Endothelial cell of umbilical vein (primary cell): Measurements from ENCODE around the gene YY1. TPM values are rescaled to one million over a fixed set of nuclear protein-coding genes. Genes with fewer than 3 reads are reported as not detected.

ENCODE experiments used
- BruUV-seq: library from RNA; stranded (reverse); fragments of 400-500 nt; replicated peaks from 2 replicates; lab custom pipeline; 2021; lab: Mats Ljungman, UMichigan
- CTCF ChIA-PET: fragments of 300-600, 350-600 bp; sonication (Branson Sonifier 250); formaldehyde crosslinking; loops from one replicate; lab custom pipeline; 2021; ENCODE audit warnings: antibody characterized with exemption, inconsistent platforms; lab: Charles Lee
- POLR2A ChIA-PET: fragments of 300-600, 350-600 bp; sonication (Branson Sonifier 250); formaldehyde crosslinking; loops from one replicate; lab custom pipeline; 2021; ENCODE audit warnings: antibody characterized with exemption, inconsistent platforms; lab: Charles Lee
- DNase-seq: peaks from one replicate; pipeline ENCODE4 v3.0.0-alpha.2; 2011; ENCODE audit warnings: low read depth, low spot score
- FAIRE-seq: peaks from 2 replicates; lab custom pipeline; 2011; peaks lifted over from hg19 to GRCh38; lab: Jason Lieb, UNC
- H2AFZ ChIP-seq: 2 replicates; pipeline ENCODE4 v1.6.0; 2012; ENCODE audit warnings: low read depth, low read length, control low read depth, inconsistent platforms
- H3K27ac ChIP-seq: 2 replicates; pipeline ENCODE4 v1.5.1; 2011; ENCODE audit warnings: low read depth, mild to moderate bottlenecking, control low read depth, low read length, moderate library complexity; ENCODE audit not compliant: insufficient read depth
- H3K27me3 ChIP-seq, 2 experiments: 2 replicates each; pipeline versions ENCODE4 v1.6.0 to v1.6.1; 2011; ENCODE audit warnings: low read length in 2 of 2, mixed read lengths in 1 of 2; ENCODE audit not compliant: control insufficient read depth in 2 of 2, insufficient read depth in 2 of 2
- H3K36me3 ChIP-seq, 2 experiments: 2 replicates in 1 of 2; 3 replicates in 1 of 2; pipeline ENCODE4 v1.5.1; 2011; ENCODE audit warnings: low read length in 2 of 2, mild to moderate bottlenecking in 1 of 2, moderate library complexity in 1 of 2; ENCODE audit not compliant: control insufficient read depth in 2 of 2, insufficient read depth in 2 of 2; ENCODE audit errors: extremely low read depth in 1 of 2
- H3K4me1 ChIP-seq: 3 replicates; pipeline ENCODE4 v1.5.1; 2011; ENCODE audit warnings: mild to moderate bottlenecking, low read length; ENCODE audit not compliant: control insufficient read depth, insufficient read depth; ENCODE audit errors: extremely low read depth
- H3K4me2 ChIP-seq: 2 replicates; pipeline ENCODE4 v1.6.1; 2011; ENCODE audit warnings: low read length, control low read depth, mixed read lengths; ENCODE audit not compliant: insufficient read depth
- H3K4me3 ChIP-seq, 3 experiments: fragments of 200-600 bp in 1 of 3; sonication (generic), shearing (Covaris generic) in 1 of 3; replicated peaks in 1 of 3; 2 replicates each; pipeline ENCODE4 v1.5.1; 2011 to 2016; ENCODE audit warnings: control low read depth in 3 of 3, low read length in 3 of 3, mild to moderate bottlenecking in 2 of 3, inconsistent platforms in 1 of 3, low read depth in 1 of 3, moderate library complexity in 1 of 3; ENCODE audit not compliant: insufficient read depth in 1 of 3
- H3K79me2 ChIP-seq: 2 replicates; pipeline ENCODE4 v1.6.0; 2012; ENCODE audit warnings: low read length, inconsistent platforms; ENCODE audit not compliant: control insufficient read depth, insufficient read depth
- H3K9ac ChIP-seq: replicated peaks from 2 replicates; pipeline ENCODE3; 2011; ENCODE audit warnings: low read length, control low read depth; ENCODE audit not compliant: insufficient read depth; ENCODE audit errors: extremely low read depth
- H3K9me1 ChIP-seq: replicated peaks from 3 replicates; pipeline ENCODE4 v1.6.0; 2011; ENCODE audit warnings: mild to moderate bottlenecking, low read length; ENCODE audit not compliant: control insufficient read depth, insufficient read depth; ENCODE audit errors: extremely low read depth
- H3K9me3 ChIP-seq: replicated peaks from 2 replicates; pipeline ENCODE4 v1.5.1; 2012; ENCODE audit warnings: low read length, inconsistent platforms; ENCODE audit not compliant: control insufficient read depth, insufficient read depth
- H4K20me1 ChIP-seq: replicated peaks from 2 replicates; pipeline ENCODE3; 2011; ENCODE audit warnings: mild to moderate bottlenecking, low read length; ENCODE audit not compliant: control insufficient read depth, insufficient read depth; ENCODE audit errors: extremely low read depth
- CTCF ChIP-seq, 2 donors: IDR thresholded peaks; 1 replicate in 1 of 2; 2 replicates in 1 of 2; pipeline ENCODE4 v1.5.1; 2011; ENCODE audit warnings: low read length in 2 of 2, mild to moderate bottlenecking in 2 of 2, moderate library complexity in 2 of 2, control low read depth in 1 of 2, inconsistent platforms in 1 of 2, low read depth in 1 of 2; ENCODE audit not compliant: insufficient read depth in 1 of 2; ENCODE audit errors: extremely low read depth in 1 of 2
- EZH2 ChIP-seq: IDR thresholded peaks from 2 replicates; pipeline ENCODE4 v1.6.1; 2012; ENCODE audit warnings: borderline replicate concordance, low read depth, mild to moderate bottlenecking, moderate library complexity, low read length, inconsistent platforms; ENCODE audit not compliant: severe bottlenecking
- FOS ChIP-seq: IDR thresholded peaks from 2 replicates; pipeline ENCODE4 v1.6.1; 2011; ENCODE audit warnings: mild to moderate bottlenecking, low read length, moderate library complexity, borderline replicate concordance; ENCODE audit not compliant: insufficient read depth
- GATA2 ChIP-seq: IDR thresholded peaks from 2 replicates; pipeline ENCODE4 v1.7.0; 2011; ENCODE audit warnings: low read depth, mild to moderate bottlenecking, moderate library complexity, mixed read lengths, low read length; ENCODE audit not compliant: insufficient read length, insufficient read depth
- JUN ChIP-seq: IDR thresholded peaks from 2 replicates; pipeline ENCODE4 v1.6.1; 2011; ENCODE audit warnings: borderline replicate concordance, low read depth; ENCODE audit not compliant: insufficient read length, insufficient read depth
- MAX ChIP-seq: IDR thresholded peaks from 2 replicates; pipeline ENCODE4 v1.6.1; 2011; ENCODE audit not compliant: insufficient read depth, insufficient read length
- MYC ChIP-seq: IDR thresholded peaks from one replicate; pipeline ENCODE4 v1.6.1; 2011; ENCODE audit warnings: mild to moderate bottlenecking, low read depth, low read length
- POLR2A ChIP-seq: IDR thresholded peaks from 2 replicates; pipeline ENCODE4 v1.6.1; 2012; ENCODE audit warnings: low read depth, mild to moderate bottlenecking, control low read depth, low read length
- POLR2AphosphoS5 ChIP-seq: IDR thresholded peaks from 2 replicates; pipeline ENCODE4 v1.6.1; 2012; ENCODE audit warnings: low read depth, mild to moderate bottlenecking, control low read depth, low read length, moderate library complexity; ENCODE audit not compliant: insufficient read depth
- dilution Hi-C: fragments of 300-500 bp; cut with MboI; formaldehyde crosslinking; loops from one replicate; pipeline ENCODE4 v1.15.0; 2019; ENCODE audit warnings: low sequenced_read_pairs; ENCODE audit not compliant: extremely low pct_ligation_motif_present
- intact Hi-C: fragments of 100-400 bp; cut with micrococcal nuclease; formaldehyde crosslinking; loops from one replicate; pipeline ENCODE4 v1.10.0; 2022
- polyA plus RNA-seq, 4 experiments: library from polyadenylated mRNA; depleted of rRNA in 3 of 4; stranded (reverse) in 3 of 4; unstranded in 1 of 4; fragments of >200 nt; gene quantifications; 2 replicates each; pipeline versions ENCODE4 v1.2.1 to v1.2.3, GENCODE V29; 2011 to 2012; ENCODE audit warnings: missing spikeins in 1 of 4
- total RNA-seq: library from RNA; stranded (reverse); gene quantifications from 2 replicates; pipeline ENCODE4 v1.2.3, GENCODE V29; 2021

The YY1 gene
- total and polyA plus RNA-seq, 2 donors (not counting 3 experiments of a cell fraction or from before 2014, with no cell fraction given), result 23.5 to 78.6 TPM

- no TSS peak for BruUV-seq
- Histone ChIP-seq H3K9ac (no peak overlapping the region), H3K79me2 (no peaks in the 10 kb centered on the region), H3K27ac (no peak overlapping the region), H3K27me3 (peaks cover 2 to 4% of the 10 kb centered on the region in 2 experiments), H3K4me1 (no peaks in the 10 kb centered on the region), H4K20me1 (no peaks in the 10 kb centered on the region), H3K36me3 (no peaks in the 10 kb centered on the region), H2AFZ (no peak overlapping the region), H3K4me2 (no peak overlapping the region), H3K4me3 (no peak overlapping the region), H3K9me3 (no peaks in the 10 kb centered on the region), H3K9me1 (no peaks in the 10 kb centered on the region)
- CTCF ChIA-PET, result interaction anchor here (0.9 to 3.6 kb wide), 2 partner anchors 9 to 10 kb away, joined by 3 to 13 read pairs; no protein-coding TSS in a partner anchor
- TF ChIP-seq CTCF (IDR thresholded peaks at IDR 0.05; ENCODE audit: extremely low read depth in 1 of 2, insufficient read depth in 1 of 2, low read depth in 1 of 2, low read length in 2 of 2) (no peak), FOS (no peak), EZH2 (no peak), POLR2AphosphoS5 (no peak), POLR2A (no peak), JUN (no peak), GATA2 (no peak), MYC (no peak), MAX (no peak)
- POLR2A ChIA-PET, result no interaction called here
- FAIRE-seq, result no peak
- intact Hi-C loops, result no loop called here
- dilution Hi-C loops, result no loop called here
- no peak for DNase-seq
Observed at GRCh38 chr14:100202712-100203111, 36.2 kb upstream of the YY1 start.
